ENCODE results near the gene CALD1.

GRCh38 chr7:134740376-134740775, 39.1 kb upstream of the CALD1 start:
- TF ChIP-seq CTCF (conservative IDR thresholded peaks at IDR 0.05; ENCODE audit: low read length) = no peak
- TF ChIP-seq EZH2phosphoT487 (IDR thresholded peaks at IDR 0.05; ENCODE audit: borderline replicate concordance) = no peak

All from Loucy (cell line).